Pancreas (tissue), 10 donors: ENCODE data around the gene CCDC12. TPM values are rescaled to one million over a fixed set of nuclear protein-coding genes. Genes with fewer than 3 reads are reported as not detected.
A peak's percentile ranks its signal among the peaks of the same experiment; 100 is the strongest.

Experiments used
- ATAC-seq, 4 donors: fragments of 200-7000 bp; cut with Tn5 transposase; one replicate each; pipeline versions ENCODE4 v1.8.0 to v1.9.1; 2020; ENCODE audit warnings: mild to moderate bottlenecking in 4 of 4, moderate library complexity in 4 of 4
- DNase-seq, 6 donors: peaks; one replicate each; pipeline ENCODE4 v3.0.0-alpha.2; 2020
- FAIRE-seq: peaks from 2 replicates; lab custom pipeline; 2012; peaks lifted over from hg19 to GRCh38; lab: Jason Lieb, UNC
- H3K27ac ChIP-seq, 4 donors: fragments of 200-600 bp; sonication (generic); 1 replicate in 3 of 4; 2 replicates in 1 of 4; pipeline versions ENCODE4 v1.5.0 to v1.8.0; 2020
- H3K27me3 ChIP-seq, 4 donors: fragments of 200-600 bp; one replicate each; pipeline ENCODE4 v1.8.0; 2021
- H3K36me3 ChIP-seq, 3 donors: fragments of 200-600 bp; sonication (generic) in 1 of 3; one replicate each; pipeline versions ENCODE4 v1.5.0 to v1.8.0; 2020 to 2021
- H3K4me1 ChIP-seq, 3 donors: fragments of 200-600 bp; one replicate each; pipeline ENCODE4 v1.8.0; 2021
- H3K4me3 ChIP-seq, 4 donors: fragments of 200-600 bp; sonication (generic) in 2 of 4; one replicate each; pipeline versions ENCODE4 v1.5.0 to v1.8.0; 2020 to 2021
- H3K9me3 ChIP-seq, 4 donors: fragments of 200-600 bp; one replicate each; pipeline ENCODE4 v1.8.0; 2021
- CTCF ChIP-seq, 4 donors: fragments of 200-600 bp; sonication (generic) in 3 of 4; IDR thresholded peaks; one replicate each; pipeline versions ENCODE4 v1.5.0 to v1.8.0; 2021; ENCODE audit warnings: antibody characterized with exemption in 4 of 4
- WGBS, 2 donors: extraction: QIAGEN DNeasy Blood & Tissue Kit; methylation state at CpG; one replicate each; pipeline ENCODE4 v1.1.7; 2013; 5-methylcytosine and 5-hydroxymethylcytosine counted together
- intact Hi-C, 3 donors: fragments of 100-400 bp; cut with DNase I; formaldehyde crosslinking; loops; one replicate each; pipeline versions ENCODE4 v1.11.1 to v1.14.2; 2022
- polyA plus RNA-seq, 2 donors: library from polyadenylated mRNA; stranded (reverse); fragments of 200-250 nt; gene quantifications; one replicate each; pipeline ENCODE4 v1.2.3, GENCODE V29; 2013
- total RNA-seq, 6 donors: library from RNA; stranded (reverse); fragmentation: NEBNext Ultra II Directional in 4 of 6; extraction: Animal tissue kit (Norgen Biotek cat#: 25700) in 4 of 6; gene quantifications; one replicate each; pipeline versions ENCODE4 v1.2.1 to v1.2.4, GENCODE V29; 2021 to 2023
- donor health status: healthy with polysubstance abuse.
- donor health status: DM: no; HTN: no; CAD: no; lungs with moderate emphysema.
- donor health status: DM: no; HTN: no; CAD: no.
- donor health status: control.
- donor health status: control.
- donor health status: Bipolar disorder and iron deficiency.
- donor health status: DM: yes; HTN: yes; CAD: no.
- donor health status: DM: no; HTN: no; CAD: no.
- donor health status: DM: no; HTN: no; CAD: no.
- donor health status: DM: yes; HTN: yes; CAD: no.

The CCDC12 gene
- total and polyA plus RNA-seq, 8 donors = 20.7 to 82.8 (median 24.9) TPM

- Histone ChIP-seq H3K4me1 (peaks cover 41 to 65% (median 45%) of the 10 kb centered on the region in 3 donors), H3K4me3 (no peak overlapping the region), H3K9me3 (no peaks in the 10 kb centered on the region), H3K36me3 (no peaks in the 10 kb centered on the region), H3K27ac (peak overlapping the region in 1 of 4 donors; percentile 41), H3K27me3 (no peaks in the 10 kb centered on the region)
- FAIRE-seq (no peak), DNase-seq (no peak), ATAC-seq (no peak)
- WGBS, 2 donors = 75 to 85% methylated on average over 3 of the region's 3 CpGs
- intact Hi-C loops = no loop called here
- TF ChIP-seq CTCF (IDR thresholded peaks at IDR 0.05) = no peak
Measured at GRCh38 chr3:46954178-46954577, 22.4 kb downstream of the CCDC12 start.

GRCh38 chr3:46953234-46954010, 23.1 kb downstream of the CCDC12 start:
- TF ChIP-seq CTCF (IDR thresholded peaks at IDR 0.05) = no peak
- no peak overlapping the region for H3K4me3 ChIP-seq
- no peak for DNase-seq
- 78 to 87% methylated on average over 8 of the region's 8 CpGs for WGBS, 2 donors
- intact Hi-C loops = no loop called here
- peak in 1 of 4 donors; percentile 14 for ATAC-seq
- peaks cover 41 to 65% (median 45%) of the 10 kb centered on the region in 3 donors for H3K4me1 ChIP-seq
- H3K27ac ChIP-seq = peak overlapping the region in 1 of 4 donors; percentile 41
- H3K36me3 ChIP-seq = no peaks in the 10 kb centered on the region
- no peaks in the 10 kb centered on the region for H3K27me3 ChIP-seq
- no peak for FAIRE-seq
- no peaks in the 10 kb centered on the region for H3K9me3 ChIP-seq

- H3K9me3 ChIP-seq = no peaks in the 10 kb centered on the region
- no peak for TF ChIP-seq CTCF (IDR thresholded peaks at IDR 0.05)
- no peak overlapping the region for H3K27ac ChIP-seq
- FAIRE-seq (no peak), ATAC-seq (no peak), DNase-seq (no peak)
- H3K27me3 ChIP-seq = no peaks in the 10 kb centered on the region
- 93 to 95% methylated on average over 2 of the region's 2 CpGs for WGBS, 2 donors
- no peaks in the 10 kb centered on the region for H3K36me3 ChIP-seq
- intact Hi-C loops = no loop called here
- peaks cover 41 to 69% (median 50%) of the 10 kb centered on the region in 3 donors for H3K4me1 ChIP-seq
- no peak overlapping the region for H3K4me3 ChIP-seq
Measured at GRCh38 chr3:46952813-46953212, 23.7 kb downstream of the CCDC12 start.

- TF ChIP-seq CTCF (IDR thresholded peaks at IDR 0.05) = no peak
- DNase-seq = peak in 1 of 6 donors; percentile 29
- intact Hi-C loops = no loop called here
- no peak for FAIRE-seq
- H3K36me3 ChIP-seq = no peaks in the 10 kb centered on the region
- H3K4me1 ChIP-seq = peaks cover 44 to 73% (median 54%) of the 10 kb centered on the region in 3 donors
- 45 to 54% methylated on average over 7 of the region's 7 CpGs for WGBS, 2 donors
- H3K27me3 ChIP-seq = no peaks in the 10 kb centered on the region
- no peaks in the 10 kb centered on the region for H3K9me3 ChIP-seq
- ATAC-seq = no peak
- H3K27ac ChIP-seq = peak overlapping the region in 2 of 4 donors; percentile 31 to 93
- no peak overlapping the region for H3K4me3 ChIP-seq
Measured at GRCh38 chr3:46950650-46951241, 25.8 kb downstream of the CCDC12 start.
